Measurements from ENCODE around the gene CRISP2.

Gene CRISP2

DNA sequence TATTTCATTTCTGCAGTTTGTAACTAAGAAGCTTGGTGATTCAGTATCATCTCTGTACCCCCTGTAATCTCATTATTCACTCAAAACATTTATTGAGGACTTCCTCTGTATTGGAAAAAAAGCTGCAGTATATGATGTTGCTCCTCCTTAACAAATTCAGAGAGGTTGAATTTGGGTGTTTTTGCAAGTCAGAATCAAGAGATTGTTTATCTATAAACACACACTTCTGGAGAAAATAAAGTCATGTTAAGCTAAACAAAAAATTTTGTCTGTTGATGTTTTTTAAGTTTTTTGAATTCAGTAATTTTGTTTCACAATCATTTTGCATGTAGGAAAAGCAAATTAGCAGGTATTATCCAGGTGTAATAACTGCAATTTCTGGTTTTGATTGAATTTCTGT is 65.3 kb downstream of the CRISP2 start:
- Histone ChIP-seq H3K4me1 (ENCODE audit: control insufficient read depth in 1 of 2, insufficient read depth in 1 of 2, low read depth in 1 of 2, low read length in 1 of 2) (no peaks in the 10 kb centered on the region), H3K27ac (no peak overlapping the region)
- TF ChIP-seq, protein P1, sequence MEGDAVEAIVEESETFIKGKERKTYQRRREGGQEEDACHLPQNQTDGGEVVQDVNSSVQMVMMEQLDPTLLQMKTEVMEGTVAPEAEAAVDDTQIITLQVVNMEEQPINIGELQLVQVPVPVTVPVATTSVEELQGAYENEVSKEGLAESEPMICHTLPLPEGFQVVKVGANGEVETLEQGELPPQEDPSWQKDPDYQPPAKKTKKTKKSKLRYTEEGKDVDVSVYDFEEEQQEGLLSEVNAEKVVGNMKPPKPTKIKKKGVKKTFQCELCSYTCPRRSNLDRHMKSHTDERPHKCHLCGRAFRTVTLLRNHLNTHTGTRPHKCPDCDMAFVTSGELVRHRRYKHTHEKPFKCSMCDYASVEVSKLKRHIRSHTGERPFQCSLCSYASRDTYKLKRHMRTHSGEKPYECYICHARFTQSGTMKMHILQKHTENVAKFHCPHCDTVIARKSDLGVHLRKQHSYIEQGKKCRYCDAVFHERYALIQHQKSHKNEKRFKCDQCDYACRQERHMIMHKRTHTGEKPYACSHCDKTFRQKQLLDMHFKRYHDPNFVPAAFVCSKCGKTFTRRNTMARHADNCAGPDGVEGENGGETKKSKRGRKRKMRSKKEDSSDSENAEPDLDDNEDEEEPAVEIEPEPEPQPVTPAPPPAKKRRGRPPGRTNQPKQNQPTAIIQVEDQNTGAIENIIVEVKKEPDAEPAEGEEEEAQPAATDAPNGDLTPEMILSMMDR (IDR thresholded peaks at IDR 0.05) = no peak

DNA sequence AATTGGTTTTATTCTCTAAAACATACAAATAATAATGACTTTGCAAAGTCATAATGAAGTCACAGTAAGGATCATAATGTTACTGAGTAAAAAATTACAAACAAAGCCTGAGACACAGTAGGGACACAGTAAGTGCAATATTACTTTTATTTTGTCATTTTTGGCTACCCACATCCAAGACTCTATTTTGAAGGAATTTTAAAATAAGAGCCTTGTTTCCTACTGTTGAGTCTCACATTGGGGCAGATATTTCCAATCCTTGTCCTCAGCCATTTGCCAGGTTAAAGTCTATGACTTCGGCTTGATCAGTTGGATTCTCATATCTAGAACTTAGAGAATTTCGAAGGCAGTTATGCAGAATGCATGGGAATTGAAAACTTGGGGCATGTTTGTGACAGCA is 65.9 kb downstream of the CRISP2 start:
- Histone ChIP-seq H3K4me1 (ENCODE audit: control insufficient read depth in 1 of 2, insufficient read depth in 1 of 2, low read depth in 1 of 2, low read length in 1 of 2) (no peaks in the 10 kb centered on the region), H3K27me3 (no peaks in the 10 kb centered on the region), H3K36me3 (no peaks in the 10 kb centered on the region), H3K9me3 (no peaks in the 10 kb centered on the region), H3K4me3 (ENCODE audit: low read depth in 1 of 2, low read length in 1 of 2) (no peak overlapping the region), H3K27ac (no peak overlapping the region)
- TF ChIP-seq, protein P1 (IDR thresholded peaks at IDR 0.05) = no peak

More for the DNA sequence above, 65.3 kb downstream of the CRISP2 start:
- no peaks in the 10 kb centered on the region for H3K9me3 ChIP-seq
- no peak overlapping the region for H3K4me3 ChIP-seq (ENCODE audit: low read depth in 1 of 2, low read length in 1 of 2)
- H3K36me3 ChIP-seq = no peaks in the 10 kb centered on the region
- H3K27me3 ChIP-seq = no peaks in the 10 kb centered on the region

DNA sequence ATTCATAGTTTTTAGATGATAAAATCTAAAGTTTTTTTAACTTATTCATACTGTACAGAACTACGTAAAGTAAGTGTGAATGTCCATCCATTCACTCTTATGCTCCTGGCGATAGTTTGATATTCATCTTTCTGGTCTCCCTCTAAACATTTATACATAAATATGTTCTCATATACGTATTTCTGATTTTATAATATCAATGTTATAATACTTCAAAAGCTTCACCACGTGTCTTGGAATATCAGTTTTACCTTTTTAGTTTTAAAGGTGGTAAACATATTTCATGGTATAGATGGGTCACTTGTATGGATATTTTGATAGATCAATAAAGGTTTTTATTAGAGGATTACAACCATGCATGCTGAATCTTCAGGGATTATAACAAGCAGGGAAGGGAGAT is 66.4 kb downstream of the CRISP2 start:
- Histone ChIP-seq H3K27me3 (no peaks in the 10 kb centered on the region), H3K4me3 (ENCODE audit: low read depth in 1 of 2, low read length in 1 of 2) (no peak overlapping the region), H3K36me3 (no peaks in the 10 kb centered on the region), H3K4me1 (ENCODE audit: control insufficient read depth in 1 of 2, insufficient read depth in 1 of 2, low read depth in 1 of 2, low read length in 1 of 2) (no peaks in the 10 kb centered on the region), H3K9me3 (no peaks in the 10 kb centered on the region), H3K27ac (no peak overlapping the region)
- TF ChIP-seq, protein P1 (IDR thresholded peaks at IDR 0.05) = no peak

DNA sequence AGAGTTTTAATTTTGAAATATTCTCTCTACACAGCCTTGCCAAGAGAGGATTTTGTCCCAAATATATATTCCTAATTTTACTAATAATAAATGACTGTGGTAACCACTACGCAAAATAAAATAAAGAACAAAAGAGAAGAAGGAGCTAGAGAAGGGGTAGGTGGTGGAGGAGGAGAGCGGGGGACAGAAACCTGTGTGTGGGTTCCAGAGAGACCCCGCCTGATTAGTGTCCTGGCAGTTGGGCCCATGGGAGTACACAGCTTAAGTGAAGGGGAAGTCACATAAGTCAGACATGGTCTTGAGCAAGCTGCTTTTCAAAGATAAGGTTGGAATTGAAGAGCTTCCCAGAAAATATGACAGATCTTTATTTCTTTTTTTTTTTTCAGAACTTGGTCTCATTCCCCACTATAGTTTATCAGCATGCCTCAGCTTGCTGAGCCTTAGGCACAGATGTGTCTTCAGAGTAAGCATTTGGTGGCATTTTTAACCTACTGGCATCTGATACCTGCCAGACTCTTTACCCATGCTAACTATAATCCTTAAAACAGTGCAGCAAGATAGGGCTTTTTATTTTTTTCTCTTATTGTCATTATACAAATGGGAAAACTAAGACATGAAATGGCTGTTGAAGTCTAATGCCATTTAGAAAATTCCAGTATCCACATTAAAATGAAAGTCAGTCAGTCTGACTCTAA is 67.1 kb downstream of the CRISP2 start:
- Histone ChIP-seq H3K4me1 (ENCODE audit: control insufficient read depth in 1 of 2, insufficient read depth in 1 of 2, low read depth in 1 of 2, low read length in 1 of 2) (no peaks in the 10 kb centered on the region), H3K9me3 (no peaks in the 10 kb centered on the region), H3K36me3 (no peaks in the 10 kb centered on the region), H3K4me3 (ENCODE audit: low read depth in 1 of 2, low read length in 1 of 2) (no peak overlapping the region), H3K27ac (no peak overlapping the region), H3K27me3 (no peaks in the 10 kb centered on the region)
- TF ChIP-seq, protein P1 (IDR thresholded peaks at IDR 0.05) = no peak

DNA sequence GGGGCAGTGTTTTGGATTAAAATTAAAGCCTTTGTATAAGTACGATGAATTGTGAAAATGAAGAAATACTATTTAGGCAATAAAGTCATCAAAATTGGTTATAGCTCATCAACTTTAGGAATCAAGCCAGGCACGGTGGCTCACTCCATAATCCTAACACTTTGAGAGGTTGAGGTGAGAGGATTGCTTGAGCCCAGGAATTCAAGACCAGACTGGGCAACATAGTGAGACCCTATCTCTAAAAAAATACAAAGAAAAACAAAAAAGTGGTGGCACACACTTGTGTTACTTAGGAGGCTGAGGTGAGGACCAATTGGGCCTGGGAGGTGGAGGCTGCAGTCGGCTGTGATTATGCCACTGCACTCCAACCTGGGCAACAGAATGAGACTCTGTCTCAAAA is 68.2 kb downstream of the CRISP2 start:
- Histone ChIP-seq H3K27me3 (no peaks in the 10 kb centered on the region), H3K27ac (no peak overlapping the region), H3K9me3 (no peaks in the 10 kb centered on the region), H3K4me3 (ENCODE audit: low read depth in 1 of 2, low read length in 1 of 2) (no peak overlapping the region), H3K4me1 (ENCODE audit: control insufficient read depth in 1 of 2, insufficient read depth in 1 of 2, low read depth in 1 of 2, low read length in 1 of 2) (no peaks in the 10 kb centered on the region), H3K36me3 (no peaks in the 10 kb centered on the region)
- TF ChIP-seq, protein P1 (IDR thresholded peaks at IDR 0.05) = no peak

All from neutrophil (primary cell).